ENCODE measurements around the gene MBNL1. TPM values are rescaled to one million over a fixed set of nuclear protein-coding genes. Genes with fewer than 3 reads are reported as not detected.

MBNL1 gene
- total and polyA plus RNA-seq, 8 donors: 15.2 to 73.2 (median 40.2) TPM

GRCh38 chr3:152359385-152360248 lies 90.9 kb downstream of the MBNL1 start:
- Histone ChIP-seq H3K4me1 (peaks cover 3 to 24% (median 5%) of the 10 kb centered on the region in 3 donors), H3K4me3 (no peak overlapping the region), H3K36me3 (no peaks in the 10 kb centered on the region), H3K27ac (no peak overlapping the region), H3K9me3 (no peaks in the 10 kb centered on the region), H3K27me3 (no peaks in the 10 kb centered on the region)
- TF ChIP-seq CTCF (IDR thresholded peaks at IDR 0.05): no peak
- ATAC-seq: peak in 1 of 4 donors; percentile 17
- WGBS, 2 donors: 42 to 49% methylated on average over 2 of the region's 2 CpGs
- no peak for FAIRE-seq
- intact Hi-C loops (cut with DNase I): no loop called here
- no peak for DNase-seq

DNA sequence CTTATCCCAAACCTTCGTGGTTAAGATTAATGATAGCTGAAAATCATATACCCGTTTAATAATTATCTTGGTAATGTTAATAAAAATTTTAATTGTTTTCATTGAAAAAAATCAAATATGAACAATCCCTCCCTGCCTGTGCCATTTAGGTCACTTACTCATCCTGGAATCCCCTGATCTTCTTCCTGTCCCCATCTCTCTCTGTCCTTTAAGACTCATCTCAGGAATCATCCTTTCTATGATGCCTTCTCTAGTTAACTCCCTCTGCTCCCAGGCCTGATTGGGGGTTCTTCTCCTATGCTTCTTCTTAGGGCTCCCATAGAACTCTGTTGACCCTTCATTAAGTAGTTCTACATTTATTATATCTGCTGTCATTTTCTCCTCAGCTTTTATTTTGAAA lies 91.6 kb downstream of the MBNL1 start:
- FAIRE-seq: no peak

DNA sequence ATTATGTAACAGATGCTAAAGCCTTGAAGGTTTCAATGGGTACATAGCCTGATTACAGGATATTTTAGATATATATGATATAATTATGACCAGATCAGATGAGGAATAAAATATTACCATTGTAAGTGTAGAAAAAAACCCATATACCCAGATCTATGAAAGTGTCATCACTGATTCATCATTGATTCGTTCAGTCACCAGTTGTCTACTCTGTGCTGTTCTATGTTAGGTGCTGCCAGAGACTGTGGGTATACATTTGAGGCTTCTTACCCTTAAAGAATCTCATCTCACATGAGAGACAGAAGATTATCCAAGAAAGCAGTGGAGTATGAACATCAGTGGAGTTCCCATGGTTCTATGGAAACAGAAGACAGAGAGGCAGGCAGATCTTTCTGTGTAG lies 92.2 kb downstream of the MBNL1 start:
- H3K36me3 ChIP-seq: no peaks in the 10 kb centered on the region
- no peak for FAIRE-seq
- no peak for ATAC-seq
- H3K9me3 ChIP-seq: no peaks in the 10 kb centered on the region
- peaks cover 3 to 27% (median 5%) of the 10 kb centered on the region in 3 donors for H3K4me1 ChIP-seq
- WGBS, 2 donors: 97 to 98% methylated on average over 1 of the region's 1 CpG
- no peak for TF ChIP-seq CTCF (IDR thresholded peaks at IDR 0.05)
- no peak overlapping the region for H3K4me3 ChIP-seq
- DNase-seq: no peak
- no peak overlapping the region for H3K27ac ChIP-seq
- no peaks in the 10 kb centered on the region for H3K27me3 ChIP-seq
- intact Hi-C loops (cut with DNase I): no loop called here

More for the DNA sequence above, 91.6 kb downstream of the MBNL1 start:
- DNase-seq (no peak), ATAC-seq (no peak)
- Histone ChIP-seq H3K27me3 (no peaks in the 10 kb centered on the region), H3K4me3 (no peak overlapping the region), H3K36me3 (no peaks in the 10 kb centered on the region), H3K9me3 (no peaks in the 10 kb centered on the region), H3K4me1 (peaks cover 3 to 28% (median 5%) of the 10 kb centered on the region in 3 donors), H3K27ac (no peak overlapping the region)
- no peak for TF ChIP-seq CTCF (IDR thresholded peaks at IDR 0.05)
- 37 to 43% methylated on average over 2 of the region's 2 CpGs for WGBS, 2 donors
- intact Hi-C loops (cut with DNase I): no loop called here

GRCh38 chr3:152362086-152362485 lies 93.4 kb downstream of the MBNL1 start:
- Histone ChIP-seq H3K4me1 (peaks cover 5 to 29% (median 6%) of the 10 kb centered on the region in 3 donors), H3K27ac (no peak overlapping the region), H3K36me3 (no peaks in the 10 kb centered on the region), H3K4me3 (no peak overlapping the region), H3K9me3 (no peaks in the 10 kb centered on the region), H3K27me3 (no peaks in the 10 kb centered on the region)
- intact Hi-C loops (cut with DNase I): no loop called here
- no peak for ATAC-seq
- no peak for TF ChIP-seq CTCF (IDR thresholded peaks at IDR 0.05)
- WGBS, 2 donors: 88 to 96% methylated on average over 5 of the region's 5 CpGs
- no peak for FAIRE-seq
- DNase-seq: no peak

DNA sequence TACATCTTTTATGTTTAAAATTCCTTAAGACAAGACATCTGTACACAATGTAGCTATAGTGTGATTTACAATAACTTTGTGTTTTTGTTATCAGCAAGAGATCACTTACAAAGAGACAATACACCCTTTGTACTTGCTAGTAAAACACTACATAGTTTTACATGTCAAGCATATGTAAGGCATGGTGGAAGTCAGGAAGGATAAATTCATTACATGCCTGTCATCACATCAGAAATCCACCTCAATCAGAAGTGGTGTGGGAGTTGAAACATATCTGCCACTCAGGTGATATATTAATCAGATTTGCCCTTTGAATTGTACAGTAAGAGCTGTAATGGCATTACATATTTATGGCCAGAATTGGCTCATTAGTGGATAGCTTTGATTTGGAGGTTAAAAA lies 95.5 kb downstream of the MBNL1 start:
- no peaks in the 10 kb centered on the region for H3K27me3 ChIP-seq
- H3K4me1 ChIP-seq: peaks cover 0 to 24% (median 6%) of the 10 kb centered on the region in 3 donors
- ATAC-seq (no peak), FAIRE-seq (no peak), DNase-seq (no peak)
- intact Hi-C loops (cut with DNase I): no loop called here
- no peak for TF ChIP-seq CTCF (IDR thresholded peaks at IDR 0.05)
- no peaks in the 10 kb centered on the region for H3K9me3 ChIP-seq
- H3K27ac ChIP-seq: no peak overlapping the region
- H3K36me3 ChIP-seq: no peaks in the 10 kb centered on the region
- H3K4me3 ChIP-seq: no peak overlapping the region
